ENCODE data around the gene GLIS1.

GRCh38 chr1:53516181-53516580 lies 222.8 kb downstream of the GLIS1 start:
- TF ChIP-seq SUZ12 (IDR thresholded peaks at IDR 0.05) (no peak), TARDBP (IDR thresholded peaks at IDR 0.05) (no peak), SP1 (IDR thresholded peaks at IDR 0.05) (no peak), BHLHE40 (IDR thresholded peaks at IDR 0.05; ENCODE audit: borderline replicate concordance) (no peak), ELF4 (IDR thresholded peaks at IDR 0.05) (no peak), L3MBTL2 (conservative IDR thresholded peaks at IDR 0.05) (no peak), CTBP1 (IDR thresholded peaks at IDR 0.05; ENCODE audit: borderline replicate concordance) (no peak), FOXK2 (IDR thresholded peaks at IDR 0.05) (no peak), FOXM1 (IDR thresholded peaks at IDR 0.05; ENCODE audit: borderline replicate concordance) (no peak), LEF1 (IDR thresholded peaks at IDR 0.05; ENCODE audit: borderline replicate concordance) (no peak), NFRKB (IDR thresholded peaks at IDR 0.05) (no peak), FOXA1 (IDR thresholded peaks at IDR 0.05) (no peak)
- TF ChIP-seq, protein P1, sequence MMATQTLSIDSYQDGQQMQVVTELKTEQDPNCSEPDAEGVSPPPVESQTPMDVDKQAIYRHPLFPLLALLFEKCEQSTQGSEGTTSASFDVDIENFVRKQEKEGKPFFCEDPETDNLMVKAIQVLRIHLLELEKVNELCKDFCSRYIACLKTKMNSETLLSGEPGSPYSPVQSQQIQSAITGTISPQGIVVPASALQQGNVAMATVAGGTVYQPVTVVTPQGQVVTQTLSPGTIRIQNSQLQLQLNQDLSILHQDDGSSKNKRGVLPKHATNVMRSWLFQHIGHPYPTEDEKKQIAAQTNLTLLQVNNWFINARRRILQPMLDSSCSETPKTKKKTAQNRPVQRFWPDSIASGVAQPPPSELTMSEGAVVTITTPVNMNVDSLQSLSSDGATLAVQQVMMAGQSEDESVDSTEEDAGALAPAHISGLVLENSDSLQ (IDR thresholded peaks at IDR 0.05), result no peak
